Measurements from ENCODE around the gene PERCC1. TPM values are rescaled to one million over a fixed set of nuclear protein-coding genes. Genes with fewer than 3 reads are reported as not detected.

Gene PERCC1
- total and polyA plus RNA-seq, 8 donors: 0.16 to 0.23 TPM; not detected in 6

DNA sequence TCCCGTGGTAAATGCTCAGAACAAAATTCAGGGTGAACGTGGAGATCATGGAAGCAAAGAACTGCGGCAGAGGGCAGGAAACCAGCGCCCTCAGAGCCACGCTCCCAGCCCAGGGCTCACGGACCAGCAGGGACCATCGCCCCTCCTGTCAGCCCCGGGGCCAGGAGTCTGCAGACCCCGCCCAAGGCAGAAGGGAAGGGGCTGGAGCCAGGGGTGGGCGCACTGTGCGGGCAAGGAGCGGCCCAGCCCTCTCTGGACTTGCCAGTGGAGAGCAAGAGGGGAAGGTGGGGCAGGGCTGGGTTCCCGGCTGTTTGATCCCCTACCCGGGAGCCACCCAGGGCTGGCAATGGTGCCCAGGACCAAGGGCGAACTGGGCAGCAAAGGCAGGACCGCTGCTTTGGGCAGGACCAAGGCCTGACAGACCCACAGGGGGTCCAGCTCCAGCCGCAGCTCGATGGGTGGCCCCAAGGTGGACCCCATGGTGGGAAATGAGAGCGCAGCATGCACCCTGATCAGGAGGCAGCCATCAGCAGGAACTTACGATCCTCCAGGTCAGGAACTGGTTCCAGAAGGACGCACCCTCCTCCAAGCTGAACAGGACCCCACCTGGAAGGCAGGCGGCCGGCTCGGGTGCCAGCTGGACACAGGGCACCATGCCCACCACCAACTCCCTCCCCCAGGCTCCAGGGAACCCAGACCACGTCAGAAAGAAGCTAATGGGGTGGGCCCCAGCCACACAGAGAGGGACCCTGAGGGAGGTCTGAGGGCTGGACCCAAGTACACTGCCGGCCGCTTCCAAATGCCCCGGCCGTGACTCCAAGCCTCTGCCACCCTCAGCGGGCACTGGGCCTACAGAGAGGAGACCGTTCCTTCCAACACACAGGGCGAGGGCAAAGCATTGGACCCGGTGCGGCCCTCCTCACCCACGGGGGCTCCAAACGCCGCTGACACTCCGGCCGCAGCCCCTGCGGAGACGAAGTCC lies 24.6 kb downstream of the PERCC1 start:
- Histone ChIP-seq H3K27ac (no peak overlapping the region), H3K4me1 (no peaks in the 10 kb centered on the region), H3K27me3 (no peaks in the 10 kb centered on the region), H3K36me3 (peaks cover 0 to 35% (median 7%) of the 10 kb centered on the region in 3 donors), H3K4me3 (no peak overlapping the region), H3K9me3 (no peaks in the 10 kb centered on the region)
- intact Hi-C loops (cut with DNase I): no loop called here
- no peak for FAIRE-seq
- WGBS, 2 donors: 92 to 95% methylated on average over 40 to 41 of the region's 41 CpGs
- ATAC-seq: no peak
- DNase-seq: peak in 1 of 6 donors; percentile 53
- TF ChIP-seq, protein P1, sequence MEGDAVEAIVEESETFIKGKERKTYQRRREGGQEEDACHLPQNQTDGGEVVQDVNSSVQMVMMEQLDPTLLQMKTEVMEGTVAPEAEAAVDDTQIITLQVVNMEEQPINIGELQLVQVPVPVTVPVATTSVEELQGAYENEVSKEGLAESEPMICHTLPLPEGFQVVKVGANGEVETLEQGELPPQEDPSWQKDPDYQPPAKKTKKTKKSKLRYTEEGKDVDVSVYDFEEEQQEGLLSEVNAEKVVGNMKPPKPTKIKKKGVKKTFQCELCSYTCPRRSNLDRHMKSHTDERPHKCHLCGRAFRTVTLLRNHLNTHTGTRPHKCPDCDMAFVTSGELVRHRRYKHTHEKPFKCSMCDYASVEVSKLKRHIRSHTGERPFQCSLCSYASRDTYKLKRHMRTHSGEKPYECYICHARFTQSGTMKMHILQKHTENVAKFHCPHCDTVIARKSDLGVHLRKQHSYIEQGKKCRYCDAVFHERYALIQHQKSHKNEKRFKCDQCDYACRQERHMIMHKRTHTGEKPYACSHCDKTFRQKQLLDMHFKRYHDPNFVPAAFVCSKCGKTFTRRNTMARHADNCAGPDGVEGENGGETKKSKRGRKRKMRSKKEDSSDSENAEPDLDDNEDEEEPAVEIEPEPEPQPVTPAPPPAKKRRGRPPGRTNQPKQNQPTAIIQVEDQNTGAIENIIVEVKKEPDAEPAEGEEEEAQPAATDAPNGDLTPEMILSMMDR (IDR thresholded peaks at IDR 0.05): no peak

DNA sequence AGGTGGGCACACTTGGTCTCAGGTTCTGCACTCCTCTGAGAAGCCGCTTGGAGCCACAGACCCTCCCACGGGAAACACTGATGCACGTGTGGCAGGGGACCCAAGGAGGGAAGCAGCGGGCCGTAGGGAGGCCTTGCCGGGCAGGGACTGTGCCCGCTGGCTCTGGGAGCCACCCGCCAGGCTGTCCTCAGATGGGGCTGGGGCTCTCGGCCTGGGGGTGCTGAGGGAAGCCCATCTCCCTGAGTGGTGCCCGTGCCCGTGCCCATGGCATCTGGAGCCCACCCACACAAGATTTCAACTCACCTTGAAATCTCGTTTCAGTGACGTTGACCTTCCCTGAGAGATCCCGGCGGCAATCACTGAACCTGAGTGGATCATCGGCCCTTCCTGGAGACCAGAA lies 26.1 kb downstream of the PERCC1 start:
- WGBS, 2 donors: 93 to 94% methylated on average over 16 of the region's 16 CpGs
- no peak overlapping the region for H3K27ac ChIP-seq
- H3K4me3 ChIP-seq: no peak overlapping the region
- DNase-seq: peak in 1 of 6 donors; percentile 56
- FAIRE-seq: no peak
- H3K4me1 ChIP-seq: no peaks in the 10 kb centered on the region
- ATAC-seq: no peak
- H3K27me3 ChIP-seq: no peaks in the 10 kb centered on the region
- H3K36me3 ChIP-seq: peaks cover 0 to 43% (median 7%) of the 10 kb centered on the region in 3 donors
- no peaks in the 10 kb centered on the region for H3K9me3 ChIP-seq
- intact Hi-C loops (cut with DNase I): no loop called here
- TF ChIP-seq, protein P1 (IDR thresholded peaks at IDR 0.05): no peak

DNA sequence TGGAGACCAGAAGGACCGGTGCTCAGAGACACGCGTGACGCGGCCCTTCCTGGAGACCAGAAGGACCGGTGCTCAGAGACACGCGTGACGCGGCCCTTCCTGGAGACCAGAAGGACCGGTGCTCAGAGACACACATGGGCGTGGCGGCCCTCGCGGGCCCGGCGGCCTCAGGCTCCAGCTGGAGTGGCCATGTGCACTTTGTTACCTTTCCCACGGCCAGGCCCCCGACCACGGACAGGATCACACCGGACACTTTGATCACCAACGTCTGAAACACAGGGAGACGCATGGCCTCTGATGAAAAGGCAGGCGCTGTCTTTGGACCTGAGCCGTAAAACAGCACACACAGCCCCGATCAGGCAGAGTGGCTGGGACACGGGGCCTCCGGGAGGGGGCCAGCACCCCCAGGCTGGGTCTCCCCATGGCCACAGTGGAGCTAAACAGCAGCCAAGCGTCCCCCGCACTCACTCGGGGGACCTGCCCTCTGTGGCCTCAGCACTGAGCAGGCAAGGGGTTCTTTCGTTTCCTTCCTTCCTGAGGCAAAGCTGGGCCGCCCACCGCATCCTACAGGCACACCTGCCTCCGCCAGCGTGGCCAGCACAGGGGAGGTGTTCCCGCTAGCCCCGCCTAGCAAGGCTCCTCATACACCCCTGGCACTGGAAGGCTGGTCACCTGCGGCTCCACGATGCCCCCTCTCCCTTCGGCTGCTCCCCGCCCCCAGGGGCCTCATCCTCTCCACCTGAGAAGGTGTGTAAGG lies 26.8 kb downstream of the PERCC1 start:
- intact Hi-C loops (cut with DNase I): no loop called here
- no peak overlapping the region for H3K27ac ChIP-seq
- DNase-seq: peak in 1 of 6 donors; percentile 52
- no peaks in the 10 kb centered on the region for H3K4me1 ChIP-seq
- no peak for ATAC-seq
- TF ChIP-seq, protein P1 (IDR thresholded peaks at IDR 0.05): no peak
- H3K4me3 ChIP-seq: no peak overlapping the region
- no peaks in the 10 kb centered on the region for H3K27me3 ChIP-seq
- FAIRE-seq: no peak
- no peaks in the 10 kb centered on the region for H3K9me3 ChIP-seq
- WGBS, 2 donors: 93 to 95% methylated on average over 41 to 42 of the region's 42 CpGs
- peaks cover 0 to 40% (median 7%) of the 10 kb centered on the region in 3 donors for H3K36me3 ChIP-seq

DNA sequence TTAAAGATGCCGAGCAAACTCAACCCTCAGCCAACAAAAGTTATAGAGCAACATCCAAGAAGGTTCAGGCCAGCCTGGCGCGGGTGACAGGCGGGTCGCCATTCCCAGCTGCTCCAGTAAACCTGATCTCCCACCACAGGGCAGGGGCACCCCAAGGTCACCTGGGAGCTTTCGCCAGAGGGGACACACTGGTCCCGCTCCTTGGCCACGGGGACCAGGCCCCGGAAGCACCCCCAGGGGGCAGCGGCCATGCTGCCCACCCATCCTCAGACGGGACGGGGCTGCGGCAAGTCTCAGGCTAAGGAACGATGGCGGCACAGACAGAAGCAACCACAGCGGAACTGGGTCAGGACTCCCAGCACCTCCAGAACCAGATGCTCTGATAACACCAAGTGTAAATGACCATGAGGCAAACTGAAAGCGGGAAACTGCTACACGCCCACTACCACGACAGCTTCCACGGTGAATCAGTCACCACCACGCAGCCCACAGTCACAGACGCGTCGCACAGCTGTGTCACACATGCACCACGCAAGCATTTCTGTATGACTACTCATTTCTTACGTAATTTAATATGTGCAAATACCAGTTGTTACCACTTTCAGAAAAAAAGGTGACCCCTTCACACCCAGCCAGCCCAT lies 27.6 kb downstream of the PERCC1 start:
- no peaks in the 10 kb centered on the region for H3K4me1 ChIP-seq
- TF ChIP-seq, protein P1 (IDR thresholded peaks at IDR 0.05): no peak
- H3K27me3 ChIP-seq: no peaks in the 10 kb centered on the region
- no peaks in the 10 kb centered on the region for H3K9me3 ChIP-seq
- 94% methylated on average over 26 of the region's 26 CpGs for WGBS, 2 donors
- FAIRE-seq: no peak
- DNase-seq: peak in 1 of 6 donors; percentile 30
- intact Hi-C loops (cut with DNase I): no loop called here
- ATAC-seq: no peak
- no peak overlapping the region for H3K27ac ChIP-seq
- H3K4me3 ChIP-seq: no peak overlapping the region
- H3K36me3 ChIP-seq: peaks cover 0 to 36% (median 2%) of the 10 kb centered on the region in 3 donors

Data from pancreas (tissue), 10 donors.